GM12874 (cell line): ENCODE results near the gene SLX9.

Source experiments
- CTCF ChIP-seq: IDR thresholded peaks from 2 replicates; pipeline ENCODE4 v1.5.1; 2011; ENCODE audit warnings: low read depth, mild to moderate bottlenecking, control low read depth, low read length, moderate library complexity; ENCODE audit not compliant: insufficient read depth

Gene SLX9

GRCh38 chr21:44990921-44991320, 51.1 kb downstream of the SLX9 start:
- no peak for TF ChIP-seq CTCF

GRCh38 chr21:44991538-44992483, 52.0 kb downstream of the SLX9 start:
- TF ChIP-seq CTCF: no peak

- no peak for TF ChIP-seq CTCF
These were observed 52.8 kb downstream of the SLX9 start for GRCh38 chr21:44992608-44993031.

- TF ChIP-seq CTCF: no peak
These were observed 53.7 kb downstream of the SLX9 start for GRCh38 chr21:44993321-44994046.

GRCh38 chr21:44994047-44994694, 54.3 kb downstream of the SLX9 start:
- TF ChIP-seq CTCF: no peak

GRCh38 chr21:44994695-44995342, 55.0 kb downstream of the SLX9 start:
- no peak for TF ChIP-seq CTCF
